Dermis blood vessel endothelial cell (primary cell): ENCODE measurements around the gene FZD10. TPM values are rescaled to one million over a fixed set of nuclear protein-coding genes. Genes with fewer than 3 reads are reported as not detected.

Experiments
- DNase-seq: peaks from one replicate; pipeline ENCODE4 v3.0.0; 2010
- total RNA-seq: library from RNA; depleted of rRNA; stranded (reverse); fragments of >200 nt; gene quantifications from 2 replicates; pipeline ENCODE4 v1.2.3, GENCODE V29; 2014

Gene FZD10
- total RNA-seq, 1 donor from 2014 or later: 1.0 TPM

DNA sequence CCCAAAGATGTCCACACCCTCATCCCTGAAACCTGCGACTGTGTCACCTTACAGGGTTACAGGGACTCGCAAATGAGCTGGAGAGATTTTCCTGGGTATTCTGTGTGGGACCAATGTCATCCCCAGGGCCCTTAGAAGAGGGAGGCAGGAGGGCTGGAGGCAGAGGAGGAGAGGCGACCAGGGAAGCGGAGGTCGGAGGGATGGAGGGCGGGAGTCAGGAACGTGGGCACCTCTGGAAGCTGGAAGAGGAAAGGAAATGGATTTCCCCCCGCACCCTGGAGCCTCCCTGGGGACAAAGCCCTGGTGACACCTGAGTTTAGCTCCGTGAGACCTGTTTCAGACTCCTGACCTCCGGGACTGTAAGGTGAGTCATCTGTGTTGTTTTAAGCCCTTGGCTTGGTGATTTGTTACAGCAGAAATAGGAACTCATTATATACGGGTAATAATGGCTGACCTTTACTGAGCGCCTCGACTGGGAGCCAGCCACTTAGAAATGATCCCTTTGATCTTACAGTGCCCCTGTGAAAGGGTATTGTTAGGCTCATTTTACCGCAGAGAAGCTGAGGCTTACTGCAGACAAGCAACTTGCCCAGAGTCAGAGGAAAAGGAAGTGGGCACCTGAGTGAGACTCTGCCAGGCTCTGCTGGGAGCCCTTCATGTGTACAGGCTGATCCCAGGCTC lies 29.3 kb upstream of the FZD10 start:
- no peak for DNase-seq

- DNase-seq: no peak
Observed at GRCh38 chr12:130133851-130134562, 28.3 kb upstream of the FZD10 start.

DNA sequence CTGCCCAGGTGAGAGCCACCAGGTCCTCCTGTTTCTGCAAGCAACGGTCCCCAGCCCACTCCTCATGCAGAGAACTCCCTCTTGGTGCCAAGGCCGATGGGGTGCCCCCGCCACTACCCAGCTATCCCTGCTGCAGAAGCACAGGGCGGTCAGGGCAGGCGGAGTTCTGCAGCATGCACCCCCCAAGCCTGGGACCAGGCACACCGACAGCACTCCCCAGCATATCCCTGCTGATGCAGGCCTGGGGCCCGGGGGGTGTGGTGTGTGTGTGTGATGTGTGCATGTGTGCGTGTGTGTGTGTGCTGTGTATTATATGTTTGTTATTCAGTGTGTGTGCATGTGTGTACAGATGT lies 27.7 kb upstream of the FZD10 start:
- DNase-seq: no peak

GRCh38 chr12:130136509-130137039 lies 25.7 kb upstream of the FZD10 start:
- DNase-seq: no peak

DNA sequence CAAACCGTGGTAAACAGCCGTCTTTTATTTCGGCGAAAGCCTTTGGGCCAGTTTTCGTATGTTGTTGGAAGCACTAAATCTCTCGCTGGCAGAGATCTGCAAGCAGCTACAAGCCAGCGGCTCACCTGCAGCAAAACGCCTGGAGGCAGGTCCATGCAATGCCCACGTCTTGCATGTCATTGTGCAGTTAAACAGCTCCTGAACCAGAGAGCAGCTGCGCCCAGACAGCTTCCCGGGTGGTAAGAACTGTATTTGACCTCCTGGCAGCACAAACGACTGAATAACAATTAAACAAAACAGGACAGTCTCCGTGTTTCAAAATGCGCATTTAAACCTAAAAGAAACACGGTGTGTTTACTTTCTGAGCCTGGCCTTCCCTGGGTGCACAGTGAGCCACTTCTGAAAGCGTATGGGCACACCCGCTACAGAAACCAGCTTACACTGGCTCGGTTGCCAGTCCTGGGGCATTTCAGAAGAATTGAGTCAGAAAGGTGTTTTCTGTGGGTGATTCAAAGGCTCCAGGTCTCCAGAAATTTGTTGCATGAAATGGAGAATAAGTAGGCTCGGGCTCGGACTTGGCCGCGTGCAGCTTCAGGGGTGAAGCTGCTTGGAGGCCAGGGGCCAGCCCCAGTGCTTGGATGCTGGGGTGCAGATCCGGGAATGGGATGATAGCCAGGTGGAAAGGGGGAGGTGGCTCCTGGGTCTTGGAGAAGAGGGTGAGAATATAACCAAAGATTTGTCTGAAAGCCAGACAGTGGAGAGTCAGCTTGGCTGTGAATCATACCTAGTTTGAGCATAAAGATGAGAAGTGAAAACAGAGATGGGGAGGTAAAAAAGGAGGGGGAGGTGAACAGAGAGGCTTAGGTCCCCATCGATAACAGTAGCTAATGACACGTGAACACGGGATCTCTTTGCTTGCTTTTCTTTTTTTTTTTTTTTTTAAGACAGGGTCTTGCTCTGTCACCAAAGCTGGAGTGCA lies 24.9 kb upstream of the FZD10 start:
- DNase-seq: no peak

DNA sequence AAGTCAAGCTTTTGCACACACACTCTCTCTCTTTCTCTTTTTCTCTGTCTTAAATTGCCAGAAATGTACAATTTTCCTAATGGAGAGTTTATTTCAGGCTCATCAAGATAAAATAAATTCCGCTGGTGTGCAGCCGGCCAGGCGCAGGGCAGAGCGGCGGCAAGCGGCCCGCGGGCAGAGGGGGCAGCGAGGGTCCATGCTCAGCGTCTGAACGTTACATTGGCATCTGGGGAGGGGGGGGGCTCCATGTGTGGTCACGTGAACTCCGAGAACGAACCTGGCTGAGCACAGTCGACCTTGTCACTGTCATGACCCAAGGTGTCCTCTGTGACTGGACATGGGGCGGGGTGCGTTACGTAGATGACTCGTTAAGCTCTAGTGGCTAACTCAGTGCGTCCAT lies 23.8 kb upstream of the FZD10 start:
- DNase-seq: no peak

- no peak for DNase-seq
Observed at GRCh38 chr12:130139567-130140421, 22.5 kb upstream of the FZD10 start.

- no peak for DNase-seq
Observed at GRCh38 chr12:130141105-130141504, 21.2 kb upstream of the FZD10 start.

DNA sequence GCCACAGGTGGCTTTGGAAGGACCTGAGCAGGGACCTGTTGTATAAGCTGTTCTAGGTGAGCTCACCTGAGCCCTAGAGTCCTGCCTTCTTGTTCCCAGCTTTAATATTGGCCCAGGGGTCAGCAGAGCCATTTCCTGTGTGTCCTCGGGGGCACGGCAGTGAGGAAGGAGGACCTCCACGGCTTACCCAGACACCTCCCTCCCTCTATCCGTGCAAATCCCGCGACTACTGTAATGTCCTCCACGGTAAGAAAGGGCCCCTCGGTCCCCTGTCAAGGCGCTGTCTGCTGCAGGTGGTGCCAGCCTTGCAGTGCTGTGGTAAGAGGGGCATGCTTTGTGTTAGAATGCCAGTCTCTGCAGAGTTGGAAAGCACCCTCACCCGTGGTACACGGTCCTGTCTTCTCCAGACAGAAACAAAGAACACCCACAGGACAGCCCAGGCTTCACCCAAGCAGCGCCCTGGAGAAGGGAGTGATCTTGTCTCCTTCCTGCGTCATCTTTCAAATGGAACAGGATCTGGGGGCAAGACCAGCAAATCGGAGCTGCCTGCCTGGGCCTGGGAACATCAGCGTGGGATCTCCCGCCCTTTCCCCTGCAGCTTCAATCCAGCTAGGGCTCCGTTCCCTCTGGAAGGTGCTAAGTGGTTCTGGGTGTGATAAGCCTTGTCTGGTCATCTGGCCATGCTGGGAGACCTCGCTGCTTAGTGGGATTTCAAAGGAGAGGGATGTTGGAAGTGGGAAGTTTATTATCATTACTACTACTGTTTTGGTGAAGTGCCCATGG lies 20.2 kb upstream of the FZD10 start:
- DNase-seq: no peak

DNA sequence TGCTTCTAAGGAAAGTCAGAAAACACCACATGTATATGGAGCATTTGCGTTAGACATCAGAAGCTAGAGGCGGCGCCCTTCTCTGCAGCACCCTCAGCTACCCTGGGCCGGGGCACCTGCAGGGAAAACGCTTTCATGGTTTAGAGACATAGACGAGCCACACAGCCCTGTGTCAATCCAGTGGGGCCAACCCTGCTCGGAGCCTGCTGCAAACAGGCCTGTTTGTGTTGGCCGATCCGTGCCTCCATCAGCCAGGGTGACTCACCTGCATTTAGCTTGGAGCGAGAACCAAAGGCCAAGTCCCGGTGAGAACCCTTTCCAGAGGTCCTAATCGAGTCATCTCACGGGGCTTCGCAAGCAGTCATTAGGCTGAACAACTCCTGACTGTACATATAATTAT lies 19.5 kb upstream of the FZD10 start:
- no peak for DNase-seq

DNA sequence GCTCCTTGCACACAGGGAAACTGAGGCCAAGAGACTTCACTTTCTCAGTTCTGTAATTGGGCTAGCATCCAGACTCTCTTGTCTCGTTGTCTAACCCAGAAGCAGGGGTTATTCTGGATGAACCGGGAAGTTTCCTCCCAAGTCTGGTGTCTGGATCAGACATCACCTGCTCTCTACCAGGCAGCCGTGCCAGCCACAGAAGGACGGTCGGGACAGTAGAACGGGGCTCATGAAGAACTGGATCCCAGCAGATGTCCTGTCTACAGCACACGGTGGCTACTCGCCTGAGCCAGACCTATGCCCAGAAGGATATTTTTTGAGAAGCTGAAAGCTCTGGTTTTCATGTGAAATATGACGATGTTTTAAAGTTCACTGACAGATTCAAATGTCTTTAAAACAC lies 19.1 kb upstream of the FZD10 start:
- no peak for DNase-seq

- no peak for DNase-seq
Observed at GRCh38 chr12:130144256-130144655, 18.0 kb upstream of the FZD10 start.

- no peak for DNase-seq
Observed at GRCh38 chr12:130145731-130146130, 16.5 kb upstream of the FZD10 start.

- no peak for DNase-seq
Observed at GRCh38 chr12:130146176-130146931, 15.9 kb upstream of the FZD10 start.

GRCh38 chr12:130147875-130148596 lies 14.2 kb upstream of the FZD10 start:
- DNase-seq: no peak

- DNase-seq: no peak
Observed at GRCh38 chr12:130151846-130152245, 10.4 kb upstream of the FZD10 start.

DNA sequence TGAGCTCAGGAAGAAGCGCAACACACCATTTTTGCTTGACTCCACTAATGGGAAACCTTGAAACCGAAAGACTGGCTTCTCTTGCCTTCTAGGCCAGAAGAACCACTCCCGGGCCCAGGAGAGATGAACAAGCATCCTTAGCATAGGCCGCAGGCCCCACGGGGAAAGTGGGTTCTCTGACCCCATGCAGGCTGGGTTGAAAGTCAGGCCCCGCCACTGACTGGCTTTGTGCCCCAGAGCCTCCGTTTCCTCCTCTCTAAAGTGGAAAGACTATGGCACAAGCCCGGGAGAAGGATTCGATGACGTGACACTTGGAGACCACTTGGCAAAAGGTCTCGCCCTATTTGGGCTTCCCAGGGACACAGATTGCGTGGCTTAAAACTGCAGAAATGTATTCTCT lies 9.9 kb upstream of the FZD10 start:
- DNase-seq: no peak

GRCh38 chr12:130153803-130154202 lies 8.5 kb upstream of the FZD10 start:
- no peak for DNase-seq

DNA sequence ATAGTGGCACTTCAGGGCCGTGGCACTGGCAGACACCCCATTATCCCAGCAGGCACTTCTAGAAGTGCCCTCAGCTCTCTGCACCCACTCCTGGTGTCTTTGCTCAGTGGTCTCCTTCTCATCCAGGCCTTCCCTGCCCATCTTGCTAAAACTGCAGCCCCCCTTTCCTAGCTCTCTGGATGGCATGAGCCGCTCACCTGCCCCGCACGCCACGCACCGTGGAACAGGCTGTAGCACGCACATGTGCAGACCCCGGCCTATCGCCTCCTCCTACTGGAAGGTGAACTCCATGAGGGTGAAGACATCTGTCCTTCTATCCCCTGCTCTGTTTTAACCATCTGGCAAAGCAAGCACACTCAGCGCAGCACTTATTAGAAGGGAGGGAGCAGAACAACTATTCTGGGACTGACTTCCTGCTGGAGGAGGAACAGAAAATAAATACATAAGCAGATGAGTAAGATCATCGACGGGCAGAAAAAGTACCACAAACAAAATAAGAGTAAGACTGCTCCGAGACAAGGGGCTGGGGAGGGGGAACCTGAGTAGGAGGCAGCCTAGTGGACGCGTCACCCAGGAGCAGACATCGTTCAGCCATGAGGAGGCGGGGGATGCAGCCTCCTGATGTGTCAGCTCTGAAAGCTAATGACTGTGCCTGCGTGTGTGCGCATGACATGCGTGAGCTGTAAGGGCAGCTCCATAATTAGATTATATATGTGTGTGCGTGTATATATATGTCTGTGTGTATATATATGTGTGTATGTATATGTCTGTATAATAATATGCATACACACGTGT lies 7.8 kb upstream of the FZD10 start:
- DNase-seq: no peak
